Stimulated activated CD4-positive, alpha-beta T cell treated with anti-CD3 and anti-CD28 coated beads, Interleukin-1b, Interleukin-23, amount 100 ng/mL, for 24 hours (primary cell): ENCODE measurements around the gene ZNF862.

Experiments
- DNase-seq, 4 experiments: peaks; one replicate each; pipeline ENCODE4 v3.0.0-alpha.2; 2020; ENCODE audit warnings: low read depth in 4 of 4, low spot score in 1 of 4

ZNF862 gene

DNA sequence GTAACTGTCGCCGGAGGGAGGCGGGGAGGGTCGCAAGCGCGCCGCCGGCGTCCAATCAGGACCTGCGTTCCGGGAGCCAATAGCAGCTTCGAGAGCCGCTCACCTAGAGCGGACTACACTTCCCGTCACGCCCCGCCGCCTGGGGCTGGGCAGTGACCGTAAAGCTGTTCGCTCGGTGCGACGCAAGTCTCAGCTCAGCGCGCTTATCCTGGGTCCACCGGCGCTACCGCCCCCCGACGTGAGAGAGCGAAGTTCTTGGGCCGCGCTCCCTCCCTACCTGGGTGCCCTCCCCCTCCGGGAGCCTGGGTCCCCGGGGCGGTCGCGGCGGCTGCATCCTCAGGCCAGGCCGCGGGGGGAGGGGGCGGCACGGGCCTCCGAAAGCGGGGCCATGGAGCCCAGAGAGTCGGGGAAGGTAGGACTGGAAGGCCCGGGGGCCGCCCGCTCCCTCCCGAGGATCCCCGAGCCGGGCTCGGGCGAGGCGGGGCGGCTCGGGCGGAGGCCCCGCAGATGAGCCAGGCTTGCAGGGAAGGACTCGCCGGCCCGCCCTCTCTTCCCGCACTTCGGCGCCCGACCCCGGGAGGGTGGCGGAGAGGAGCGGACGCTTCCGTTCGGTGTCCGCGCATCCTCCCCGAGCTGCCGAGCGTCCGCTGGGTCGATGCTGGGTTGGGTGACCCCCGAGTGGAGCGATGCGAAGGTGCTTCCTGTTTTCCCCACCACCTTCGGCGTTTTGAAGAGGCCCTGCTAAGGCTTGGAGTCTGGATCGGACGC is at the start of gene ZNF862:
ZNF862 (plus strand) TSS at position 152 of the 768 bp plus-strand sequence; CDS start at position 389, 237 bp downstream.
- peak; percentile 91 to 95 (median 93) for DNase-seq

DNA sequence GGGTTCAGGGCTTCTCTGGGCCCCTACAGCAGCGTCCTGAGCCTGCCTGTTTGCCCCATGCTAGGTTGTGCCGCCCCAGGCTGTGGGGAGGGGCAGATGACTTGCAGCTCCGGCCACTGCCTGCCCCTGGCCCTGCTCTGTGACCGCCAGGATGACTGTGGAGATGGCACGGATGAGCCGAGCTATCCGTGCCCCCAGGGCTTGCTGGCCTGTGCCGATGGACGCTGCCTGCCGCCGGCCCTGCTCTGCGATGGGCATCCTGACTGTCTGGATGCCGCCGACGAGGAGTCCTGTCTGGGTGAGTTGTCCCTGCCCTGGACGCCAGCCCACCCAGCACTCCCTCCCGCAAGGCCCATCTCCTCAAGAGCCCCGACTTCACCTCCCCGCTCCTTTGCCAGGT is 49.1 kb upstream of the ZNF862 start:
- no peak for DNase-seq

- peak in 1 of 4 experiments; percentile 39 for DNase-seq
These were observed 48.0 kb upstream of the ZNF862 start for GRCh38 chr7:149790146-149790548.

DNA sequence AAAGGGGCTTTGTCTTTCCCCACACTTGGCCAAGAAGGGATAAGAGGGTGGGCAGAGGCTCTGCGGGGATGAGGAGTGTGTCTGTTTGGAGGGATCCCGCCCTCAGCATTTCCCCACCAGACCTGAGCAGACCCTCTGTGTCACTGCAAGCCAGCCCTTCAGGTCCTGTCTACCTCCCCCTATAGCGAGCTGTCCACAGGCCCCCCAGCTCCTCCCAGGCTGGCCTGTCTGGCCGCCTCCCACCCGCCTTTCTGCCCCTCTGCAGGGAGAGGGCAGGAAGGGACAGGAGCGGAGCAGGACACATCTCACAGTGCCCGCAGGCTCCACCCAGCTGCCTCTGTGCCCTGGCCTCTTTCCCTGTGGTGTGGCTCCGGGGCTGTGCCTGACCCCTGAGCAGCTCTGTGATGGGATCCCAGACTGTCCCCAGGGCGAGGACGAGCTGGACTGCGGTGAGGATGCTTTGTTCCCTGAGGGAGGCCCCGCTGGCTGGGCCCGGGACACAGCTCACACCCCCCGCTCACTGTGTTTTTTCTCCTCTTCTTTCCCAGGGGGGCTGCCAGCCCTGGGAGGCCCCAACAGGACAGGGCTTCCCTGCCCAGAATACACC is 47.3 kb upstream of the ZNF862 start:
- DNase-seq, result no peak

- DNase-seq, result no peak
These were observed 46.6 kb upstream of the ZNF862 start for GRCh38 chr7:149791411-149792219.

DNA sequence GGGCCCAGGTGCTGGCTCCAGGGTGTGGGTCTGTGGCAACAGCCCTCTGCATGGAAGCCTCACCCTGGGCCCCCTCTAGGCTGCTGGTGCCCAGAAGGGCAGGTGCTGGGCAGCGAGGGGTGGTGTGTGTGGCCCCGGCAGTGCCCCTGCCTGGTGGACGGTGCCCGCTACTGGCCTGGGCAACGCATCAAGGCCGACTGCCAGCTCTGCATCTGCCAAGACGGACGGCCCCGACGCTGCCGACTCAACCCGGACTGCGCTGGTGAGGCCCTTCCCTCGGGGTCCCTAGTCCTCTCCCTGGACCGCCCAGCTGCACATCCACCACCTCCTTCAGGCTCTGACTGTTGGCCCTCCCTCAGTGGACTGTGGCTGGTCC is 46.0 kb upstream of the ZNF862 start:
- no peak for DNase-seq

DNA sequence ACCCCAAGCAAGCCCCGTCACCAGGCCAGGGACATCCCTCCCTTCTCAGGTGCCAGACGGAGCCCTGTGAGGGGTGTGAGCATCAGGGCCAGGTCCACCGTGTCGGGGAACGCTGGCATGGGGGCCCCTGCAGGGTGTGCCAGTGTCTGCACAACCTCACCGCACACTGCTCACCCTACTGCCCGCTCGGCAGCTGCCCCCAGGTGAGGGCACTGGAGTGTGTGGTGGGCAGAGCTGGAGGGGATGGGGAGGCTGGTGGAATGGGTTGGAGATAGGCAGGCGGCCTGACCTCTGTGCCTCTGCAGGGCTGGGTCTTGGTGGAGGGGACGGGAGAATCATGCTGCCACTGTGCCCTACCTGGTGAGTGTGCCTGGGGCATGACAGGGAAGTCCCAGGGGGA is 44.9 kb upstream of the ZNF862 start:
- no peak for DNase-seq

DNA sequence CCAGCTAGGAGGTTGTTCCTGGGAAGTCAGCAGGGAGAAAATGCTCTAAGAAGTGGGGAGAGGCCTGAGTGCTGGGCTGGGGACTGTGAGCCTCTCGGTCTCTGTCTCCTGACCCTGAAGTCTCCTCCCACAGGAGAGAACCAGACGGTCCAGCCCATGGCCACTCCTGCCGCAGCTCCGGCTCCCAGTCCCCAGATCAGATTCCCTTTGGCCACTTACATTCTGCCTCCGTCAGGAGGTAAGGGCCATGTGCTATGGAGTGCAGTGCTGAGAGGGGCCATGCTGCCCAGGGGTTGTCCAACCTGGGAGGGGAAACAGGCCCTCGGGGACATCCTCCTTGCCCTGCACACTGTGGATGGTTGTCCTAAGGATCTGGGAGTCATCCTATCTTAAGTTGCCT is 43.5 kb upstream of the ZNF862 start:
- no peak for DNase-seq

GRCh38 chr7:149795126-149795525 is 43.0 kb upstream of the ZNF862 start:
- DNase-seq, result no peak

GRCh38 chr7:149796287-149796860 is 41.8 kb upstream of the ZNF862 start:
- DNase-seq, result no peak

DNA sequence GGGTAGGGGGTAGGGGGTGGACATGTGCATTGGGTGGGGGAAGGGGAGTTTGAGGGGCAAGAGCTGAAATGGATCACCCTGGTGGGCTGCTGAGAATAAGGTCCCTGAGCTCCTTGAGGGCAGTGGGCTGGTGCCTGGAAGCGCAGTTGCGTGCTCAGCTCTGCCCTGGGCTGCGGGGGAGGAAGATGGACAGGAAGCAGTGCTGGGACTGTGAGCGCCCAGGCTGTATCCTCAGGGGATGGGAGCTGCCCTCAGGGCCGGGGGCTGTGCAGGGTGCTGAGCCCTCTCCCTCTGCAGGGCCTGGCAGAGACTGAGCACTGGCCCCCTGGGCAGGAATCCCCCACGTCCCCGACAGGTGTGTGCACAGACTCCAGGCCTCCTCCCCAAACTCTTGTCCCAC is 40.4 kb upstream of the ZNF862 start:
- no peak for DNase-seq

DNA sequence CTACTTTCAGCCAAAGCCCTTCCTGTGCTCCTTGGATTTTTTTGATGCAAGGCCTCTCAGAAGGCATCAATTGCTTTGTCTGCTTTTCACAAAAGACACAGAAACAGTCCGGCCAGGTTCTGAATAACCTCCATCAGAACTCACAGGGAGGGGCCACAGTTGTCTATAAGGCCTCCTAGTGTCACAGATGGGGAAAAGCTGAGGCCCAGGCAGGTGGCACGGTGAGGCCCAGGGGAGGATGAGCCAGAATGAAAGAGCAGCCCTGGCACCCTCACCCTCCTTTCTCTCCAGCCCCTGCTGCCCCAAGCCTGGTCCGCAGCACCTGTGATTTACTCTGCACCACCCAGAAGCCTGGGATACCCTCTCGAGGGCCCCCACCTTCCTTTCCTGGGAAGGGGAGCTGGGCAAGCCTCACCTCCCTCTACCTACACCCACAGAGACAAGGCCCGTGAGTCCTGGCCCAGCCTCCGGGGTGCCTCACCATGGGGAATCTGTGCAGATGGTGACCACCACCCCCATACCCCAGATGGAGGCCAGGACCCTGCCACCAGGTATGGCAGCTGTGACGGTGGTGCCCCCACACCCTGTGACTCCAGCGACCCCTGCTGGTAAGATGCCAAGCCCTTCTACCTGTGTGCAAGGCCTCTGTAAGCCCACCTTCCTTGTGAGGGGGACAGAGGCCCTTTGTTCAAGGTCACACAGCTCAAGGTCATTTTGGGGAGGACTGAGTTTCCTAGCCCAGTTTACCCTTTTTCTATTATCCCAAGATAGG is 38.6 kb upstream of the ZNF862 start:
- DNase-seq, result peak in 3 of 4 experiments; percentile 32 to 38 (median 33)

DNA sequence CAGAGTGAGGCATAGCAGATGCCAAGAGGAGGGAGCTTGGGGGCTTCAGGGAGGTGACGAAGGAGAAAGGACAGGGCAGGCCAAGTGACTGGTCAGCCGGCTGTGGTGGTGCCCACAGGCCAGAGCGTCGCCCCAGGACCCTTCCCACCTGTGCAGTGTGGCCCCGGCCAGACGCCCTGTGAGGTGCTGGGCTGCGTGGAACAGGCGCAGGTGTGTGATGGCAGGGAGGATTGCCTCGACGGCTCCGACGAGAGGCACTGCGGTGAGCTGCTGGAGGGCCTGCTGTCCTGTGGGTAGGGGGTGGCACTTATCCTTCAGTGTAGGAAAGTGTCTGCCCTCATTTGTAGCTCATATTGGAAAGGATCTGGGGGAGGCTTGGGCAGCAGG is 38.0 kb upstream of the ZNF862 start:
- DNase-seq, result no peak

GRCh38 chr7:149801002-149801566 is 37.1 kb upstream of the ZNF862 start:
- no peak for DNase-seq

DNA sequence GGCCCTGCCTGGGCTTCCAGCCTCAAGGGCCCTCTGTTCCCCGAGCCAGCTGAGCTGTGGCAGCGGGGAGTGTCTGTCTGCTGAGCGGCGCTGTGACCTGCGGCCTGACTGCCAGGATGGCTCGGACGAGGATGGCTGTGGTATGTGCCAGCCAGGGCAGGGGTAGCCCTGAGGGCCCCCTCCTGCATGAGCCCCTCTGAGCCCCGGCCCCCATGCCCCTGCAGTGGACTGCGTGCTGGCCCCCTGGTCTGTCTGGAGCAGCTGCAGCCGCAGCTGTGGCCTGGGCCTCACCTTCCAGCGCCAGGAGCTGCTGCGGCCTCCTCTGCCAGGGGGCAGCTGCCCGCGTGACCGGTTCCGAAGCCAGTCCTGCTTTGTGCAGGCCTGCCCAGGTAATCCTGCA is 36.4 kb upstream of the ZNF862 start:
- DNase-seq, result no peak

DNA sequence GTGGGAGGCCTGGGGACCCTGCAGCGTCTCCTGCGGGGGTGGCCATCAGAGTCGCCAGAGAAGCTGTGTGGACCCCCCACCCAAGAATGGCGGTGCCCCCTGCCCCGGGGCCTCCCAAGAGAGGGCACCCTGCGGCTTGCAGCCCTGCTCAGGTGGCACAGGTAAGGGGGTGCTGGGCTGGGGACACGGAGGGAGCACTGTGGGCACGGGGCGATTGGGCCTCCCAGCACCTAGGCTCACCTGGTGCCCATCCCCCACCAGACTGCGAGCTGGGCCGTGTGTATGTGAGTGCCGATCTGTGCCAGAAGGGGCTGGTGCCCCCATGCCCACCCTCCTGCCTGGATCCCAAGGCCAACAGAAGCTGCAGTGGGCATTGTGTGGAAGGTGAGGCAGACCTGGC is 35.2 kb upstream of the ZNF862 start:
- no peak for DNase-seq

- DNase-seq, result no peak
These were observed 34.6 kb upstream of the ZNF862 start for GRCh38 chr7:149803551-149804074.

- no peak for DNase-seq
These were observed 34.1 kb upstream of the ZNF862 start for GRCh38 chr7:149804106-149804505.

GRCh38 chr7:149806726-149807125 is 31.4 kb upstream of the ZNF862 start:
- DNase-seq, result no peak

GRCh38 chr7:149808311-149808710 is 29.9 kb upstream of the ZNF862 start:
- DNase-seq, result no peak
